Left ventricle myocardium inferior (tissue), 1 donor: ENCODE results near the gene TRAPPC1. TPM values are rescaled to one million over a fixed set of nuclear protein-coding genes. Genes with fewer than 3 reads are reported as not detected.
"Not testable (repeated sequence)": the region's sequence is repeated elsewhere in the genome, so short reads cannot be mapped to it uniquely, and the experiment has no call there.

Source experiments
- DNase-seq: peaks from one replicate; pipeline ENCODE4 v3.0.0-alpha.2; 2020
- H3K27ac ChIP-seq: fragments of 200-600 bp; replicated peaks from 2 replicates; pipeline ENCODE4 v1.8.0; 2021
- H3K27me3 ChIP-seq: fragments of 200-600 bp; 2 replicates; pipeline ENCODE4 v1.8.0; 2021; ENCODE audit warnings: low read depth
- H3K36me3 ChIP-seq: fragments of 200-600 bp; 2 replicates; pipeline ENCODE4 v1.8.0; 2021
- H3K4me1 ChIP-seq: fragments of 200-600 bp; 2 replicates; pipeline ENCODE4 v1.8.0; 2021
- H3K4me3 ChIP-seq: fragments of 200-600 bp; 2 replicates; pipeline ENCODE4 v1.8.0; 2021; ENCODE audit warnings: mild to moderate bottlenecking, moderate library complexity
- H3K9me3 ChIP-seq: fragments of 200-600 bp; replicated peaks from 2 replicates; pipeline ENCODE4 v1.8.0; 2021
- intact Hi-C: fragments of 100-400 bp; cut with micrococcal nuclease; formaldehyde crosslinking; loops from one replicate; pipeline ENCODE4 v1.11.0; 2022
- total RNA-seq: library from RNA; stranded (reverse); fragmentation: NEBNext Ultra II Directional; extraction: Animal tissue kit (Norgen Biotek cat#: 25700); gene quantifications from one replicate; pipeline ENCODE4 v1.2.1, GENCODE V29; 2021
- TF ChIP-seq, protein P1 (sequence below): fragments of 200-600 bp; IDR thresholded peaks from 2 replicates; pipeline ENCODE4 v1.8.0; 2021; ENCODE audit warnings: antibody characterized with exemption, mild to moderate bottlenecking, borderline replicate concordance
- donor health status: DM: no; HTN: yes; CAD: no; lungs with severe emphysema.

The TRAPPC1 gene
- total RNA-seq, 1 donor from 2014 or later, result 111 TPM

DNA sequence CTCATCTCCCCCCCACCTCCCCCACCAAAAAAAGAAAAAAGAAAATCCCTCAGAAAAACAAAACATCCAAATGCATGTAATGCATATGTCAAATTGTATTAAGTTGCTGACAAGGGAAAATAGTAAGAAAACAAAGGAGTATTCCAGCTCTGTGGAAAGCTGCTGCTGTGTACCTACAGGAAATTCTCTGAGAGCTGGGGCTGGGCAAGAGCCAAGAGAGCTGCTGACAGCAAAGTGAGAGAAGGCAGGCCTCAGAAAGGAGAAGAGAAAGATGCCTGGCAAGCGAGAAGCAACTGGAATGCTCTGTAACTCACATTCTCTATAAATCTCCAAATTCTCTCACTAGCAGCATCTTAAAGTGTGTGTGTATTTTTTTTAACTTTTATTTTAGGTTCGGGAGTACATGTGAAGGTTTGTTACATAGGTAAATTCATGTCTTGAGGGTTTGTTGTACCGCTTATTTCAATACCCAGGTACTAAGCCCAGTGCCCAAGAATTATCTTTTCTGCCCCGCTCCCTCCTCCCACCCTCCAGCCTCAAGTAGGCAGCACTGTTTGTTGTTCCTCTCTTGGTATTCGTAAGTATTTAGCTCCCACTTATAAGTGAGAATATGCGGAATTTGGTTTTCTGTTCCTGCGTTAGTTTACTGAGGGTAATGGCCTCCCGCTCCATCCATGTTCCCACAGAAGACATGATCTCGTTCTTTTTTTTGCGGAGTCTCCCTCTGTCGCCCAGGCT is 24.7 kb upstream of the TRAPPC1 start:
- TF ChIP-seq, protein P1, sequence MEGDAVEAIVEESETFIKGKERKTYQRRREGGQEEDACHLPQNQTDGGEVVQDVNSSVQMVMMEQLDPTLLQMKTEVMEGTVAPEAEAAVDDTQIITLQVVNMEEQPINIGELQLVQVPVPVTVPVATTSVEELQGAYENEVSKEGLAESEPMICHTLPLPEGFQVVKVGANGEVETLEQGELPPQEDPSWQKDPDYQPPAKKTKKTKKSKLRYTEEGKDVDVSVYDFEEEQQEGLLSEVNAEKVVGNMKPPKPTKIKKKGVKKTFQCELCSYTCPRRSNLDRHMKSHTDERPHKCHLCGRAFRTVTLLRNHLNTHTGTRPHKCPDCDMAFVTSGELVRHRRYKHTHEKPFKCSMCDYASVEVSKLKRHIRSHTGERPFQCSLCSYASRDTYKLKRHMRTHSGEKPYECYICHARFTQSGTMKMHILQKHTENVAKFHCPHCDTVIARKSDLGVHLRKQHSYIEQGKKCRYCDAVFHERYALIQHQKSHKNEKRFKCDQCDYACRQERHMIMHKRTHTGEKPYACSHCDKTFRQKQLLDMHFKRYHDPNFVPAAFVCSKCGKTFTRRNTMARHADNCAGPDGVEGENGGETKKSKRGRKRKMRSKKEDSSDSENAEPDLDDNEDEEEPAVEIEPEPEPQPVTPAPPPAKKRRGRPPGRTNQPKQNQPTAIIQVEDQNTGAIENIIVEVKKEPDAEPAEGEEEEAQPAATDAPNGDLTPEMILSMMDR, result no peak
- DNase-seq, result peak; percentile 82
- intact Hi-C loops, result no loop called here

DNA sequence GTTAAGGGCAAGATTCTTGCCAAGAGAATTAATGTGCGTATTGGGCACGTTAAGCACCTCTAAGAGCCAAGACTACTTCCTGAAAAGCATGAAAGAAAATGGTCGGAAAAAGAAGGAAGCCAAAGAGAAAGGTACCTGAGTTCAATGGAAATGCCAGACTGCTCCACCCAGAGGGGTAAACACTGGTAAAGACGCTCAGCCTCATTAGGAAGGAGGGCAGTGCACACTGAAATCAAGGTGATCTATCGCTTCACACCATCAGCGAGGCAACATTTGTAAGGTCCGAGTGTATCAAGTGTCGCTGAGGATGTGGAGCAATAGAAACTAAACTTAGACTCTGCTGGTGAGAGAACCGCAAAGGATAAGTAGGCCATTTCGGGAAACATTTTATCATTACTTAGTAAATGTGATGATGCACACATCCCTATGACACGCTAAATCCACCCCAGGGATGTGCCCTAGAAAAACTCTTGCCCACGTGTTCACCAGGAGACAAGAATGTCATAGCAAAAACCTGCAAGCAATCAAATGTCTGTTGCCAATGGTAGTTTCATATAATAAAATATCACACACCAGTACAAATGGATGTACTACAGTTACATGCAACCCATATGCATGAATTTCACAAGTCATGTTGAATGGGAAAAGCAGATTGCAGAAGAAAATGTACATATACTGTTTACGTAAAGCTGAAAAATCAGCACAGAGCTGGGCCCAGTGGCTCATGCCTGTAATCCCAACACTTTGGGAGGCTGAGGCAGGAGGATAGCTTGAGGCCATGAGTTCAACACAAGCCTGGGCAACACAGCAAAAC is 23.9 kb upstream of the TRAPPC1 start:
- DNase-seq, result no peak
- Histone ChIP-seq H3K4me1 (peaks cover 19% of the 10 kb centered on the region), H3K4me3 (no peak overlapping the region), H3K27ac (peak overlapping the region; percentile 49), H3K27me3 (peaks cover 8% of the 10 kb centered on the region), H3K9me3 (no peaks in the 10 kb centered on the region), H3K36me3 (no peaks in the 10 kb centered on the region)
- TF ChIP-seq, protein P1, result no peak
- intact Hi-C loops, result no loop called here

More for the DNA sequence above, 24.7 kb upstream of the TRAPPC1 start:
- Histone ChIP-seq H3K9me3 (no peaks in the 10 kb centered on the region), H3K4me3 (no peak overlapping the region), H3K27ac (peak overlapping the region; percentile 49), H3K4me1 (peaks cover 19% of the 10 kb centered on the region), H3K36me3 (no peaks in the 10 kb centered on the region), H3K27me3 (peaks cover 15% of the 10 kb centered on the region)

DNA sequence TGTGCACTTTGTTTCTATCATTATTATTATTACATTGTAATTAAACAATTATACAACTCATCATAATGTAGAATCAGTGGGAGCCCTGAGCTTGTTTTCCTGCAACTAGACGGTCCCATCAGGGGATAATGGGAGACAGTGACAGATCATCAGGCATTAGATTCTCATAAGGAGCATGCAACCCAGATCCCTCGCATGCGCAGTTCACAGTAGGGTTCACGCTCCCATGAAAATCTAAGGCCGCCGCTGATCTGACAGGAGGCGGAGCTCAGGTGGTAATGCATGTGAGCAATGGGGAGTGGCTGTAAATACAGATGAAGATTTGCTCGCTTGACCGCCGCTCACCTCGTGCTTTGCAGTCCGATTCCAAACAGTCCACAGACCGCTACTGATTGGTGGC is 21.5 kb upstream of the TRAPPC1 start:
- H3K4me3 ChIP-seq, DNase-seq, H3K27me3 ChIP-seq, H3K27ac ChIP-seq, intact Hi-C loops, H3K9me3 ChIP-seq: not testable (repeated sequence)
- Histone ChIP-seq H3K36me3 (peaks cover 14% of the 10 kb centered on the region), H3K4me1 (peaks cover 19% of the 10 kb centered on the region)

DNA sequence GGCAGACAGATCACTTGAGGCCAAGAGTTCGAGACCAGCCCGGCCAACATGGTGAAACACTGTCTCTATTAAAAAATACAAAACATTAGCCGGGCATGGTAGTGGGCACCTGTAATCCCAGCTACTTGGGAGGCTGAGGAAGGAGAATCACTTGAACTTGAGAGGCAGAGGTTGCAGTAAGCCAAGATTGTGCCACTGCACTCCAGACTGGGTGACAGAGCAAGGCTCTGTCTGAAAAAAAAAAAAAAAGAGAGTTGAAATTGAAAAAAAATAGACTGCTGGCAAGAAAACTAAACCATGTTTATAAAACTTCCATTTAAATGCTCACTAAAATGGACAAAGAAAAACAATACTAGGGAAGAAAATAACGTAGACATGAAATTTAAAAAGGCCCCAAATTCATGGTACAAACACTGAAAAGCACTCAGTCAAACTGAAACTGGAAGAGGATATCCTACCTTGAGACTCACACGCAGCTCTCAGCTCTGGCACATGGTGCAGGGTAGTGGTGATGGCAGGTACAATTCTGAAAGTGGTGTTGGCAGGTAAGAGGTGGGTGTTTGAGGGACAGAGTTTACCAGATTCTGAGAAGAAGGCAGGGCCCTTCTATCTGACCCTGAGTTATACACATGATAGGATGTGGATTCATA is 19.5 kb upstream of the TRAPPC1 start:
- intact Hi-C loops, result no loop called here
- H3K27ac ChIP-seq, result no peak overlapping the region

DNA sequence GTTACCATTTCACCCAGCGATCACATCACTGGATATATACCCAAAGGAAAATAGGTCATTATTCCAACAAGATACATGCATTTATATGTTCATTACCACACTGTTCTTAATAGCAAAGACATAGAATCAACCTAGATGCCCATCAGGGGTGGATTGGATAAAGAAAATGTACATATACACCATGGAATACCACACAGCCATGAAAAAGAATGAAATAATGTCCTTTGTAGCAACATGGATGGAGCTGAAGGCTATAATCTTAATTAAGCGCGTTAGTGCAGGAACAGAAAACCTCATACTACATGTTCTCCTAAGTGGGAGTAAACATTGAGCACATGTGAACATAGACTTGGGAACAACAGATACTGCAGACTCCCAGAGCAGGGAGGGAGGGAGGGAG is 18.8 kb upstream of the TRAPPC1 start:
- Histone ChIP-seq H3K27ac (no peak overlapping the region), H3K27me3 (no peaks in the 10 kb centered on the region), H3K4me1 (peaks cover 7% of the 10 kb centered on the region), H3K9me3 (no peaks in the 10 kb centered on the region), H3K4me3 (no peak overlapping the region), H3K36me3 (peaks cover 41% of the 10 kb centered on the region)
- no peak for DNase-seq
- intact Hi-C loops, result no loop called here
- TF ChIP-seq, protein P1, result no peak

More for the DNA sequence above, 19.5 kb upstream of the TRAPPC1 start:
- peaks cover 34% of the 10 kb centered on the region for H3K36me3 ChIP-seq
- H3K4me1 ChIP-seq, result peaks cover 13% of the 10 kb centered on the region
- H3K27me3 ChIP-seq, result no peaks in the 10 kb centered on the region
- no peak overlapping the region for H3K4me3 ChIP-seq
- TF ChIP-seq, protein P1, result no peak
- no peaks in the 10 kb centered on the region for H3K9me3 ChIP-seq
- no peak for DNase-seq
